Thyroid gland (tissue), 4 donors: ENCODE data around the gene C5orf46. TPM values are rescaled to one million over a fixed set of nuclear protein-coding genes. Genes with fewer than 3 reads are reported as not detected.

Experiments
- DNase-seq, 2 donors: peaks; one replicate each; pipeline ENCODE4 v3.0.0-alpha.2; 2019
- H3K27ac ChIP-seq, 3 donors: fragments of 200-600 bp; sonication (generic); 1 replicate in 2 of 3; 2 replicates in 1 of 3; pipeline ENCODE4 v1.5.1; 2016 to 2019; ENCODE audit warnings: mild to moderate bottlenecking in 1 of 3, moderate library complexity in 1 of 3
- H3K27me3 ChIP-seq: fragments of 200-600 bp; sonication (generic); one replicate; pipeline ENCODE4 v1.5.1; 2019
- H3K36me3 ChIP-seq, 2 donors: fragments of 200-600 bp; sonication (generic); one replicate each; pipeline ENCODE4 v1.5.1; 2016 to 2019
- H3K4me1 ChIP-seq, 2 donors: fragments of 200-600 bp; sonication (generic); one replicate each; pipeline ENCODE4 v1.5.1; 2017 to 2019
- H3K4me3 ChIP-seq, 3 donors: fragments of 200-600 bp; sonication (generic); replicated peaks in 1 of 3; 1 replicate in 2 of 3; 2 replicates in 1 of 3; pipeline ENCODE4 v1.5.1; 2016; ENCODE audit warnings: mild to moderate bottlenecking in 1 of 3
- H3K9me3 ChIP-seq: fragments of 200-600 bp; sonication (generic); one replicate; pipeline ENCODE4 v1.5.1; 2017
- CTCF ChIP-seq, 6 experiments: fragments of 200-600 bp in 3 of 6; fragments of 450-650 bp in 3 of 6; sonication (generic) in 3 of 6; IDR thresholded peaks; one replicate each; pipeline ENCODE4 v1.5.1; 2016 to 2019; ENCODE audit warnings: antibody characterized with exemption in 6 of 6, mild to moderate bottlenecking in 2 of 6, inconsistent platforms in 1 of 6, moderate library complexity in 1 of 6
- POLR2A ChIP-seq, 2 donors: fragments of 450-650 bp; IDR thresholded peaks; one replicate each; pipeline ENCODE4 v1.6.1; 2017; ENCODE audit warnings: antibody characterized with exemption in 2 of 2, mild to moderate bottlenecking in 2 of 2, moderate library complexity in 1 of 2
- WGBS, 2 donors: methylation state at CpG; one replicate each; pipeline ENCODE4 v1.1.5; 2017; 5-methylcytosine and 5-hydroxymethylcytosine counted together
- intact Hi-C: fragments of 100-400 bp; cut with DNase I; formaldehyde crosslinking; loops from one replicate; pipeline ENCODE4 v1.15.1; 2023
- total RNA-seq, 4 donors: library from RNA; depleted of rRNA; stranded (reverse); fragments of >200 nt; gene quantifications; one replicate each; pipeline ENCODE4 v1.2.3, GENCODE V29; 2016

The C5orf46 gene
- total RNA-seq, 4 donors from 2014 or later: not detected

GRCh38 chr5:147920420-147921030 lies 14.2 kb upstream of the C5orf46 start:
- intact Hi-C loops: no loop called here
- H3K27ac ChIP-seq: no peak overlapping the region
- no peak for TF ChIP-seq POLR2A (IDR thresholded peaks at IDR 0.05)
- no peak for TF ChIP-seq CTCF (IDR thresholded peaks at IDR 0.05)
- H3K9me3 ChIP-seq: no peaks in the 10 kb centered on the region
- H3K4me3 ChIP-seq: no peak overlapping the region
- WGBS, 2 donors: 92 to 95% methylated on average over 4 of the region's 4 CpGs
- no peaks in the 10 kb centered on the region for H3K27me3 ChIP-seq
- no peaks in the 10 kb centered on the region for H3K36me3 ChIP-seq
- no peak for DNase-seq
- no peaks in the 10 kb centered on the region for H3K4me1 ChIP-seq

- no peaks in the 10 kb centered on the region for H3K27me3 ChIP-seq
- H3K4me1 ChIP-seq: no peaks in the 10 kb centered on the region
- H3K27ac ChIP-seq: no peak overlapping the region
- H3K9me3 ChIP-seq: no peaks in the 10 kb centered on the region
- intact Hi-C loops: no loop called here
- TF ChIP-seq CTCF (IDR thresholded peaks at IDR 0.05) (no peak), POLR2A (IDR thresholded peaks at IDR 0.05) (no peak)
- H3K4me3 ChIP-seq: no peak overlapping the region
- no peaks in the 10 kb centered on the region for H3K36me3 ChIP-seq
- no peak for DNase-seq
- WGBS, 2 donors: 78 to 87% methylated on average over 3 of the region's 3 CpGs
Observed at GRCh38 chr5:147918899-147919298, 12.6 kb upstream of the C5orf46 start.

- TF ChIP-seq POLR2A (IDR thresholded peaks at IDR 0.05) (no peak), CTCF (IDR thresholded peaks at IDR 0.05) (no peak)
- Histone ChIP-seq H3K9me3 (no peaks in the 10 kb centered on the region), H3K4me3 (no peak overlapping the region), H3K27ac (no peak overlapping the region), H3K36me3 (no peaks in the 10 kb centered on the region), H3K4me1 (no peaks in the 10 kb centered on the region), H3K27me3 (no peaks in the 10 kb centered on the region)
- intact Hi-C loops: no loop called here
- WGBS, 2 donors: 53 to 83% methylated on average over 2 of the region's 2 CpGs
- no peak for DNase-seq
Observed at GRCh38 chr5:147918101-147918685, 11.9 kb upstream of the C5orf46 start.

GRCh38 chr5:147913786-147914185 lies 7.4 kb upstream of the C5orf46 start:
- TF ChIP-seq POLR2A (IDR thresholded peaks at IDR 0.05): no peak
- TF ChIP-seq CTCF (IDR thresholded peaks at IDR 0.05): no peak
- 88 to 94% methylated on average over 3 of the region's 3 CpGs for WGBS, 2 donors

GRCh38 chr5:147912011-147912410 lies 5.7 kb upstream of the C5orf46 start:
- no peak for DNase-seq
- intact Hi-C loops: no loop called here
- Histone ChIP-seq H3K4me3 (no peak overlapping the region), H3K4me1 (no peaks in the 10 kb centered on the region), H3K27me3 (no peaks in the 10 kb centered on the region), H3K27ac (no peak overlapping the region), H3K9me3 (no peaks in the 10 kb centered on the region), H3K36me3 (no peaks in the 10 kb centered on the region)
- TF ChIP-seq CTCF (IDR thresholded peaks at IDR 0.05) (no peak), POLR2A (IDR thresholded peaks at IDR 0.05) (no peak)
- WGBS, 2 donors: 64 to 79% methylated on average over 1 of the region's 1 CpG

More at GRCh38 chr5:147913786-147914185, 7.4 kb upstream of the C5orf46 start:
- Histone ChIP-seq H3K36me3 (no peaks in the 10 kb centered on the region), H3K27ac (no peak overlapping the region), H3K4me1 (no peaks in the 10 kb centered on the region), H3K9me3 (no peaks in the 10 kb centered on the region), H3K4me3 (no peak overlapping the region), H3K27me3 (no peaks in the 10 kb centered on the region)
- intact Hi-C loops: no loop called here
- no peak for DNase-seq
